NB4 (cell line): ENCODE results near the gene FSCB.

ENCODE experiments used
- DNase-seq: peaks from one replicate; pipeline ENCODE4 v3.0.0; 2010; ENCODE audit warnings: low read depth
- H3K4me3 ChIP-seq: one replicate; pipeline ENCODE4 v1.5.1; 2011; ENCODE audit warnings: mild to moderate bottlenecking, low read depth, low read length, moderate library complexity
- MYC ChIP-seq: IDR thresholded peaks from 2 replicates; pipeline ENCODE4 v1.6.1; 2011; ENCODE audit warnings: low read depth, low read length
- POLR2A ChIP-seq: IDR thresholded peaks from 2 replicates; pipeline ENCODE4 v1.6.1; 2011; ENCODE audit warnings: mild to moderate bottlenecking; ENCODE audit not compliant: insufficient read length; ENCODE audit errors: extremely low read depth
- TF ChIP-seq, protein P1 (sequence below): IDR thresholded peaks from 2 replicates; pipeline ENCODE4 v1.6.1; 2011; ENCODE audit warnings: low read depth, low read length
- TF ChIP-seq, protein P2 (sequence below): IDR thresholded peaks from one replicate; pipeline ENCODE4 v1.5.1; 2012; ENCODE audit warnings: low read depth, low read length

The FSCB gene

DNA sequence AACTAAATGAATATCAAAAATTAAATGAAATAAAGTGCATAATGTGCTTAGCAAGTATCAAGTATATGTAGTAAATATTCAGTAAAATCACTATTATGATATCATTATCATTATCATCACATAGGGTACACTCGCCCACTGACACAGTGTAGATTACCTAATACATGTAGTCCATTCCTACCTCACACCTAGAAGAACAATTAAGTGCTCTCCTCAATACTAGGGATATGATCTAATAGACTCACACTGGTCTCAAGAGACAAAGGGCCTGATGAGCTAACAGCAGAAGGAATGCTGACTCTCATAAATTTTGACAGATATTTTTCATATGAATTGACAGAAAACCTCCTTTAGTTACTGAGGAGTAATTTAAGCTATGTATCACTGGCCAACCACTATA, 29.1 kb downstream of the FSCB start:
- TF ChIP-seq MYC (no peak), POLR2A (no peak)
- TF ChIP-seq, protein P1, sequence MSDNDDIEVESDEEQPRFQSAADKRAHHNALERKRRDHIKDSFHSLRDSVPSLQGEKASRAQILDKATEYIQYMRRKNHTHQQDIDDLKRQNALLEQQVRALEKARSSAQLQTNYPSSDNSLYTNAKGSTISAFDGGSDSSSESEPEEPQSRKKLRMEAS = no peak
- TF ChIP-seq, protein P2, sequence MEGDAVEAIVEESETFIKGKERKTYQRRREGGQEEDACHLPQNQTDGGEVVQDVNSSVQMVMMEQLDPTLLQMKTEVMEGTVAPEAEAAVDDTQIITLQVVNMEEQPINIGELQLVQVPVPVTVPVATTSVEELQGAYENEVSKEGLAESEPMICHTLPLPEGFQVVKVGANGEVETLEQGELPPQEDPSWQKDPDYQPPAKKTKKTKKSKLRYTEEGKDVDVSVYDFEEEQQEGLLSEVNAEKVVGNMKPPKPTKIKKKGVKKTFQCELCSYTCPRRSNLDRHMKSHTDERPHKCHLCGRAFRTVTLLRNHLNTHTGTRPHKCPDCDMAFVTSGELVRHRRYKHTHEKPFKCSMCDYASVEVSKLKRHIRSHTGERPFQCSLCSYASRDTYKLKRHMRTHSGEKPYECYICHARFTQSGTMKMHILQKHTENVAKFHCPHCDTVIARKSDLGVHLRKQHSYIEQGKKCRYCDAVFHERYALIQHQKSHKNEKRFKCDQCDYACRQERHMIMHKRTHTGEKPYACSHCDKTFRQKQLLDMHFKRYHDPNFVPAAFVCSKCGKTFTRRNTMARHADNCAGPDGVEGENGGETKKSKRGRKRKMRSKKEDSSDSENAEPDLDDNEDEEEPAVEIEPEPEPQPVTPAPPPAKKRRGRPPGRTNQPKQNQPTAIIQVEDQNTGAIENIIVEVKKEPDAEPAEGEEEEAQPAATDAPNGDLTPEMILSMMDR = no peak
- no peak for DNase-seq
- no peak overlapping the region for H3K4me3 ChIP-seq

DNA sequence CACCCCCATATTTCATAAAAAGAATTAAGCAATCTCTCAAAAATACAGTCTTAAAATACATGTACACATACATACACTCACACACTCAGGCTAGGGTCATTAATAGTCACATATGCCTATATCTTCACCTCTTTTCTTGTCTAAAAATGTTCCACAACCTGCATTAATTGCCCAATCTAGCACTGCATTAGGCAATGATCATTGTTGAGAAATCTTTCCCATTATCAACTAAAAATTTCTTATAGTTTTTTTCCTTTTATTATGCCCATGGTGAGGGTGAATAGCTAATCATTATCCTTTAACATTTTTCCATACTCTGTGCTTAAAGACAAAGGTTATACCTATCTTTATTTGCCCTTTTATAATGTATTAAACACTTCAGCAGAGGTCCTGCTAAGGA, 38.3 kb downstream of the FSCB start:
- no peak for DNase-seq
- TF ChIP-seq POLR2A (no peak), MYC (no peak)
- TF ChIP-seq, protein P2 = no peak
- TF ChIP-seq, protein P1 = no peak
- H3K4me3 ChIP-seq = no peak overlapping the region

DNA sequence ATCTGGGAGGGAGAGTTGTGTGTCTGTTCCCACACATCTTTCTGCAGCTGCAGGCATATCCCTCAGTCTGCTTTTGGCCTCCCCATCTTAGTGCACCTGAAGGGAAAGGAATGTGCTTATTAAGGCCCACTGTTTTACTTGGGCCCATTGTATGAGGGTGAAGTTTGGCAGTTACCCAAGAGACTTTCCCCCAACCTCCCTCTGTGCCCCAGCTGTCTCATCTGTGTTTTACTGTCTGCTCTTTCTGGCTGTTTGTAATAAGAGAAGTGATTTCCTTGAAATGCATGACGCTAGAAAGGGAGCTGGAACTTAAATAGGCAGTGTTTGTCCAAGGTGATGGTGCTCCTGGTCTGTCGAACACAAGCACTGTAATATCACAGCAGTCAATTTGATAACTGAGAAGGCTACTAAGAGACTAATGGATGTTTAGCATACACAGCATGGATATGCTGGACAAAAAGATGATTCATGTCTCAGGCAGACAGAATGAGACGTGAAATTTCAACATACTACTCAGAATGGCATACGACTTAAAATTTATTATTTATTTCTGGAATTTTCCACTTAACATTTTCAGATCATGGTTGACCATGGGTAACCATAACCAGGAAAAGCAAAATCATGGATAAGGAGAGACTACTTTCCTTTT, 43.6 kb downstream of the FSCB start:
- no peak for DNase-seq
- TF ChIP-seq MYC (no peak), POLR2A (no peak)
- TF ChIP-seq, protein P1 = no peak
- TF ChIP-seq, protein P2 = no peak
- no peak overlapping the region for H3K4me3 ChIP-seq

DNA sequence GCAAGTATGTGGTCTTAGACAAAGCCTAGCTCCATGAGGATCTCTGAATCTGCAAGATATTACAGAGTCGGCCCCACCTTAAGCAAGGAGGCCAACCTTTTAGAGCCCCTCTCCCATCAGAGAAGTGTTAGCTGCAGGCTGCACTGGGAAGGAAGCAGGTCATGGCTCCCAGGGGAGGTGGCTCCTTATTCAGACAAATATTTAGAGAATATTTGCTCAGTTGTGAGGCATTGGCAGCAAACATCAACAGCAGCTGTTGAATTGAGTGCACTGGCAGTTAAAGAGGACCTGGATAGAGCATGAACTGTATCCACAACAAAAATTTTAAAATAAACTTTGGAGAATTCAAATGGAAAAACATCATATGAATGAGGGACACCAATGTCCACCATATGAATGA, 44.7 kb downstream of the FSCB start:
- no peak for DNase-seq
- H3K4me3 ChIP-seq = no peak overlapping the region
- TF ChIP-seq, protein P1 = no peak
- TF ChIP-seq MYC (no peak), POLR2A (no peak)
- TF ChIP-seq, protein P2 = no peak

DNA sequence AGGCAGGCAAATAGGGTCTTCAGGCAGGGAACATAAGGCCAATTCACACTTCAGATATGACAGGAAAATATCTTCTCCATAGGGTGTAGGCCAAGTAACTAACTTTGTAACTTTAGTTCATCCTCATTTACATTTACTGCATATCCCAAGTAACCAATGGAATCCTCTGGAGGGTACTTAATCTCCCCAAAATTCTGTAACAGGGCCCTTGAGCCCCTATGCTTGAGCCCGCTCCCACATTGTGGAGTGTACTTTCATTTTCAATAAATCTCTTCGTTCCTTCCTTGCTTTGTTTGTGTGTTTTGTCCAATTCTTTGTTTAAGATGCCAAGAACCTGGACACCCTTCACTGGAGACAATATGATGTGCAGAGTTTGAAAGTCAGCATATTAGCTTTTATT, 45.3 kb downstream of the FSCB start:
- no peak for DNase-seq
- H3K4me3 ChIP-seq = no peak overlapping the region
- TF ChIP-seq, protein P1 = no peak
- TF ChIP-seq, protein P2 = no peak
- no peak for TF ChIP-seq MYC
- TF ChIP-seq POLR2A = no peak
